ENCODE data around the gene VPS8.
A peak's percentile ranks its signal among the peaks of the same experiment; 100 is the strongest.

Gene VPS8

GRCh38 chr3:185049710-185050109, 237.7 kb downstream of the VPS8 start:
- no peak for DNase-seq (ENCODE audit: low spot score)

GRCh38 chr3:185051801-185052200, 239.8 kb downstream of the VPS8 start:
- DNase-seq (ENCODE audit: low spot score): no peak

GRCh38 chr3:185052631-185053030, 240.7 kb downstream of the VPS8 start:
- DNase-seq (ENCODE audit: low spot score): no peak

- DNase-seq (ENCODE audit: low spot score): no peak
These were observed 244.9 kb downstream of the VPS8 start for GRCh38 chr3:185056908-185057307.

GRCh38 chr3:185057829-185058228, 245.9 kb downstream of the VPS8 start:
- DNase-seq (ENCODE audit: low spot score): no peak

- no peak for DNase-seq (ENCODE audit: low spot score)
These were observed 246.8 kb downstream of the VPS8 start for GRCh38 chr3:185058796-185059195.

GRCh38 chr3:185059766-185060165, 247.8 kb downstream of the VPS8 start:
- no peak for DNase-seq (ENCODE audit: low spot score)

GRCh38 chr3:185060655-185061054, 248.7 kb downstream of the VPS8 start:
- DNase-seq (ENCODE audit: low spot score): no peak

- DNase-seq (ENCODE audit: low spot score): no peak
These were observed 250.2 kb downstream of the VPS8 start for GRCh38 chr3:185062191-185062590.

- no peak for DNase-seq (ENCODE audit: low spot score)
These were observed 251.5 kb downstream of the VPS8 start for GRCh38 chr3:185063431-185063830.

GRCh38 chr3:185065059-185065458, 253.1 kb downstream of the VPS8 start:
- peak; percentile 60 for DNase-seq (ENCODE audit: low spot score)

GRCh38 chr3:185066251-185066650, 254.3 kb downstream of the VPS8 start:
- DNase-seq (ENCODE audit: low spot score): no peak

GRCh38 chr3:185067173-185067572, 255.2 kb downstream of the VPS8 start:
- no peak for DNase-seq (ENCODE audit: low spot score)

- DNase-seq (ENCODE audit: low spot score): peak; percentile 53
These were observed 257.4 kb downstream of the VPS8 start for GRCh38 chr3:185069037-185070030.

GRCh38 chr3:185070491-185071286, 258.7 kb downstream of the VPS8 start:
- peak; percentile 80 for DNase-seq (ENCODE audit: low spot score)

- DNase-seq (ENCODE audit: low spot score): no peak
These were observed 259.4 kb downstream of the VPS8 start for GRCh38 chr3:185071287-185071800.

- DNase-seq (ENCODE audit: low spot score): no peak
These were observed 263.6 kb downstream of the VPS8 start for GRCh38 chr3:185075547-185075946.

- DNase-seq (ENCODE audit: low spot score): no peak
These were observed 264.3 kb downstream of the VPS8 start for GRCh38 chr3:185076219-185076618.

GRCh38 chr3:185079625-185080024, 267.7 kb downstream of the VPS8 start:
- no peak for DNase-seq (ENCODE audit: low spot score)

GRCh38 chr3:185081521-185081920, 269.6 kb downstream of the VPS8 start:
- no peak for DNase-seq (ENCODE audit: low spot score)

GRCh38 chr3:185082149-185082548, 270.2 kb downstream of the VPS8 start:
- no peak for DNase-seq (ENCODE audit: low spot score)

- DNase-seq (ENCODE audit: low spot score): no peak
These were observed 270.9 kb downstream of the VPS8 start for GRCh38 chr3:185082829-185083228.
